NB4 (cell line): ENCODE data around the gene CCDC92.

Source experiments
- CTCF ChIP-seq: IDR thresholded peaks from one replicate; pipeline ENCODE4 v1.5.1; 2012; ENCODE audit warnings: low read depth, low read length
- MAX ChIP-seq: IDR thresholded peaks from 2 replicates; pipeline ENCODE4 v1.6.1; 2011; ENCODE audit warnings: low read depth, low read length
- POLR2A ChIP-seq: IDR thresholded peaks from 2 replicates; pipeline ENCODE4 v1.6.1; 2011; ENCODE audit warnings: mild to moderate bottlenecking; ENCODE audit not compliant: insufficient read length; ENCODE audit errors: extremely low read depth

GRCh38 chr12:123928274-123928865 is 44.3 kb downstream of the CCDC92 start:
- TF ChIP-seq POLR2A, result no peak
- peak; percentile 38 for TF ChIP-seq CTCF
- no peak; the same call in 1 of the 2 replicates for TF ChIP-seq MAX
